GM19025 (cell line): ENCODE data around the gene FBXW7.

ENCODE experiments used
- ATAC-seq: cut with Tn5 transposase; IDR thresholded peaks from one replicate; pipeline ENCODE4 v1.9.1; 2021; ENCODE audit warnings: mild to moderate bottlenecking, low read depth, moderate library complexity; ENCODE audit not compliant: unreplicated experiment

Gene FBXW7

GRCh38 chr4:152479428-152480026 lies 56.4 kb downstream of the FBXW7 start:
- ATAC-seq: no peak

GRCh38 chr4:152478461-152479237 lies 57.2 kb downstream of the FBXW7 start:
- ATAC-seq: no peak

GRCh38 chr4:152476796-152477195 lies 59.1 kb downstream of the FBXW7 start:
- no peak for ATAC-seq

DNA sequence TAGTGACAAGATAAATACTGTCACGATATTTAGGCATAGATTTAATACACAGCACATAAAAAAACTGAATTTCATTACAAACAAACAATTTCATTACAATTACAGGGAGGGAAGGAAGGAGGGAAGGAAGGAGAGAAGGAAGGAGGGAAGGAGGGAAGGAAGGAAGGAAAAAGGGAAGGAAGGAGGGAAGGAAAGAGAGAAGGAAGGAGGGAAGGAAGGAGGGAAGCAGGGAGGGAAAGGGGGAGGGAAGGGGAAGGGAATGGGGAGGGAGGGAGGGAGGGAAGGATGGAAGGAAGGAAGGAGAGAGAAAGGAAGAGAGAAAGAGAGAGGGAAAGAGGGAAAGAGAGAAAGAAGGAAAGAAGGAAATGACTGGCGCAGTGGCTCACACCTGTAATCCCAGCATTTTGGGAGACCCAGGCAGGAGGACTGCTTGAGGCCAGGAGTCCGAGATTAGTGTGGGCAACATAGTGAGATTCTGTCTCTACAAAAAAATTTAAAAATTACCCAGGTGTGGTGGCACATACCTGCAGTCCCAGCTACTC lies 64.6 kb downstream of the FBXW7 start:
- ATAC-seq: no peak

DNA sequence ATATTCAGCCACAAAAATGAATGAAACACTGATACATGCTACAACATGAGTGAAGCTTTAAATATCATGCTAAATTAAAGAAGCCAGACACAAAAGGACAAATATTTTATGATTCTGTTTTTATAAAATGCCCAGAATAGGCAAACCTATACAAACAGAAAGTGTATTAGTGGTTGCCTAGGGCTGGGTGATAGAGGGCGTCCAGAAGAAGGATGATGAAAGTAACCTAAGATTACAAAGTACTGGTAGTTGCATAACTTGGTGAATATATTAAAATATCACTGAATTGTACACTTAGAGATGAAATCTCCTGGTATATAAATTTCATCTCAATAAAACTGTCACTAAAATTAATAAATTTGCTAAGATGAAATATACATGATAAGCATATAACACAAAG lies 67.5 kb downstream of the FBXW7 start:
- no peak for ATAC-seq

DNA sequence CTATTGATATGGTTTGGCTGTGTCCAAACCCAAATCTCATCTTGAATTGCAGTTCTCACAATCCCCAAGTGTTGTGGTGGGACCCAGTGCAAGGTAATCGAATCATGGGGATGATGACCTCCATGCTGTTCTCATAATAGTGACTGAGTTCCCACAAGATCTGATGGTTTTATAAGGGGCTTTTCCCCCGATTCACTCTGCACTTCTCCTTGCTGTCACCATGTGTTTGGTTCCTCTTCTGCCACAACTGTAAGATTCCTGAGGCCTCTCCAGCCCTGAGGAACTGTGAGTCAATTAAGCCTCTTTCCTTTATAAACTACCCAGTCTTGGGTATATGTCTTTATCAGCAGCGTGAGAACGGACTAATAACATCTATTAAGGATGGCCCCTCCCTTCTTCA lies 68.8 kb downstream of the FBXW7 start:
- ATAC-seq: no peak

GRCh38 chr4:152464030-152464823 lies 71.7 kb downstream of the FBXW7 start:
- no peak for ATAC-seq

DNA sequence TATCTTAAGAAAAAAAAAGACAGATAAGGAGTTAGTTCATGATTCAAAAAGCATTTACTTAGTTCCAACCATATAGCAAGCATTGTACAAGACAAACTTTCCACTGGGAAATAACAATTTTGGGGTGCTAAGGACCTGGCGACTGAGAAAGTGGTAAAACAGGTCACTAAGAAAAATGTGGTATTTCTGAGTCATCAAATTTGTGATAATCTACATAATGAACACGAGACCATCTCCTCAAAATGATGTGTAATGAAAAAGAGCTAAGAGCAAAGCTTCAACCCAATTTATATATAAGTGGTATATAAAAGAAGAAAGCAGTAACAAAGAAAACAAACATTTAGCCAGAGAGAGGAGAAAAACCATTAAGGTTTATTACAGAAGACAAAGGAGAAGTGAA lies 72.3 kb downstream of the FBXW7 start:
- ATAC-seq: no peak

DNA sequence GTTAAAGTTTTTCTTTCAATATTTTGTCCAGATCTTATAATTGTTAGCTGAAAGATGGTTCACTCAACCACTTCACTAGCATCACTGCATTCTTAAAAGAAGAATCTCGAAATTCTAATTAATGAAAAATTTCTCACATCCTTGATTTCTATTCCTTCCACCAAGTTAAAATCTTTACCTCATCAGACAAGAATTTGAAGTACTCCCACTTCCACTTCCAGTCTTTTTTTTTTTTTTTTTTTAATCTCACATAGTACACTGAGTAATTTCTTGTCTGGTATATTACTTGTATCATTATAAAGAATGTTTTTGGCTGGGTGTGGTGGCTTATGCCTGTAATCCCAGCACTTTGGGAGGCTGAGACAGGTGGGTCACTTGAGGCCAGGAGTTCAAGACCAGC lies 73.2 kb downstream of the FBXW7 start:
- ATAC-seq: no peak

- ATAC-seq: peak; percentile 65
Measured at GRCh38 chr4:152462047-152462446, 73.8 kb downstream of the FBXW7 start.

DNA sequence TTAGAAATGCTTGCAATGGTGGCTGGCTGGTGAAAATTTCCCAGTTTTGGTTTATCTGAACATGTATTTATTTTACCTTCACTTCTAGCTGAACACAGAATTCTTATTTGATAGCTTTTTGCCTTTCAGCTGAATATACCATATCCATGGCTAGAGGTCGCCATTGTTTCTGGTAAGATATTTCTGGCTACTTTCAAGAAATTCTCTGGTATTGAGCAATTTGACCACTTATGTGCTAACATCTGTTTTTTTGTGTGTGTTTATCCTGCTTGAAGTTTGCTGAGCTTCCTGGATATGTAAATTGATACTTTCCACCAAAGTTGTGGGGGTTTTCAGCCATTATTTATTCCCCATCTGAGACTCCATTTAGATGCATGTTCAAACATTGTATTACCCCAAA lies 75.4 kb downstream of the FBXW7 start:
- no peak for ATAC-seq

DNA sequence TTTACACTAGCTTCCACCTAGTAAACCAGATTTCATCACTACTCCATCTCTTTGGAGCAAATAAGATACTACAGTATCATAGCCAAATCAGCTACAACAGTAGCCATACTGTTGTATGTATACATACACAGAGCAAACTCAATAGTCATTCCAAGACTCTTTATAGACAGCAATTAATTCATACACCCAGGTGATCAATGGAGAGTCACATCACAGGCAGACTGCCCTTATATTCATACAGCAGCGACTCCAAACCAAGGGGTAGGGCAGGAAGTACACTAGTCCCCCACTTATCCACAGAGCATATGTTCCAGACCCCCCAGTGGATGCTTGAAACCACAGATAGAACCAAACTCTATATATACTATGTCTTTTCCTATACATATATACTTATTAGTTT lies 76.6 kb downstream of the FBXW7 start:
- no peak for ATAC-seq

DNA sequence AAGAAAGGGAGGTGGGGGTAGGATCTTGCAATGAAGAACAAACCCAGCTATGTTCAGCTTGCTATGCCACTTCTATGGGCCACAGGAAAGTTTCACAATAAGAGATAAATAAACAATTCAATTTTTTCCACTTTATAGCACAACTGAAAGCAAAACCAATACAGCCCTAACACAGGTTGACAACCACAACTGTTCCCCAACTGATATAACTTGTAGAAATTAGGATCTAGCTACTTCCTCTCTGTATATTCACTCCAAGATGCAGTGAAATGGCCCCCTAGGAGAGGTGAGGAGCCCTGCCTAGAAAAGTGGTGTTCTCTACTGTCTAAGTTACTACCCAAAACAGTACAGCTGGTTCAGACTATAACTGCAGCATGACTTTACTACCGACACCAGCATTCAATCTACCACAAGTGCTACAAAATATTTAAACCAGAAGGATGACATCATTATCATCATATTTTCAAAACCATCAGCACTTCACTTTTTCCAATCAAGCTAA lies 77.0 kb downstream of the FBXW7 start:
- no peak for ATAC-seq

DNA sequence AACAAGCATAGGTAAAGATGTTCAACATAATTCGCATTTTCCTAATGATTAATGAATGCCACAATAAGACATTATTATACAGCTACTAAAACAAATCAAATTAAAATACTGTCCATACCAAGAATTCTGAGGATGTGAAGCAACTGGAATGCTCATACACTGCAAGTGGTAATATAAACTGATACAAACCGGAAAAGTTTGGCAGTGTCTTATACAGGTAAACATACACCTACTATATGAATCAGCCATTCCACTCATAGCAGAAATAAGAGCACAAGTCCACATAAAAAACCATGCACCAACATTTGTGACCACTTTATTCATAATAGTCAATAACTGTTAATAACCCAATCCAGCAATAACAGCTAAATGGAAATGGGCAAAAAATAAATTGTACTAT lies 79.3 kb downstream of the FBXW7 start:
- ATAC-seq: no peak

GRCh38 chr4:152455311-152455710 lies 80.6 kb downstream of the FBXW7 start:
- ATAC-seq: no peak

DNA sequence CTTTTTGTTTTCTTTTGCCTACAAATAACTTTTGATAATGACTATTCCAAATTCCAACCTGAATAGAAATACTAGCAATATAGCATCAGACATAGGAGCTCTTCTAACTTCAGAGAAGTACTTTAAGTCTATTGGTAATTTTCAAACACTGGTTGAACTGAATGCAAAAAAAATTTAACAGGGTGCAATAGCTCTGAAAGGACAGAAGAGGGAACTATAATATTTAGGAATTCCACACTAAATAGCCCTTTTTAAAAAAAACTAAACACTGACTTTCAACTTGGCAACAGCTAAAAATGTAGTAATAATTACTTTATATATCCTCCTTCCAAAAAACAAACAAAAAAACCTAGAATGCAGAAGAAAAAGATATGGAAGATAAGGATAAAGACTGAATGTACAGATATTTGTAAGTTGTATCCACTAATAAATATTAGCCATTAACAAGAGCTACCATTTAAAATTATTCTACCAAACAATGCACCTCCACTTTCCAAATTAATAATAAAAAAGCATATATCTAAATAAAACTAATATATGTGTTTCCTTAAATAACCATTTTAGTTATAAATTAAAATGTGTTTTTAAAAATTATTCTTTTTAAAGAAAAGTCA lies 81.4 kb downstream of the FBXW7 start:
- ATAC-seq: no peak

- ATAC-seq: no peak
Measured at GRCh38 chr4:152451496-152451895, 84.4 kb downstream of the FBXW7 start.

GRCh38 chr4:152448854-152449253 lies 87.0 kb downstream of the FBXW7 start:
- no peak for ATAC-seq

DNA sequence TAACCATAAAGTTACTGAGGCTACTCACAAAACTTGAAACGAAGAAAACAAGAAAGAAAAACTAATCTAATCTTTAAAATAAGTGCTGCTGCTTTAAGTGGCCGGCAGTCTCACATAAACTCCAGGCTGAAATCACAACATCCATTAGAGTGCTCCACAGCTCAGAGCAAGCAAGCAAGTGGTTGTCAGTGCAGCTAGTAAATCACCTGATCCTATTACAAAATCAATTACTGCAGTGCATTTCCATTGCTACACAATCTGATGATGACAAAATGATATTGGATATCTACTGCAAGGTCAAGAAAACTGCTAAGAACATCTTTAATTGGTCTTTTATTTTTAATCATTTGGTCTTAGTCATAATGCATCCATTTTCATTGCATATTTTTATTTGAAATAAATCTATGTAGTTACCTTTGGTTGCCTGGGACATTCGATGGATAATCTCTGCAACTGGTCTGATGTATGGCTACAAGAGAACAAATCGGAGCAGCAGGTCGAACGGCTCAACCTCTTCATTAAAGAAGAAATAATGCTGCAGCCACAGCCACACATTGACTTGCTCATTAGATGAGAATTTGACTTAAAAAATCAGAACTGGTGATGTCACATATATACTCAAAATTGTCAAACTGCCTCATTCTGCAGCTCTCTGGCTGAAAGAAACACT lies 87.7 kb downstream of the FBXW7 start:
- no peak for ATAC-seq

DNA sequence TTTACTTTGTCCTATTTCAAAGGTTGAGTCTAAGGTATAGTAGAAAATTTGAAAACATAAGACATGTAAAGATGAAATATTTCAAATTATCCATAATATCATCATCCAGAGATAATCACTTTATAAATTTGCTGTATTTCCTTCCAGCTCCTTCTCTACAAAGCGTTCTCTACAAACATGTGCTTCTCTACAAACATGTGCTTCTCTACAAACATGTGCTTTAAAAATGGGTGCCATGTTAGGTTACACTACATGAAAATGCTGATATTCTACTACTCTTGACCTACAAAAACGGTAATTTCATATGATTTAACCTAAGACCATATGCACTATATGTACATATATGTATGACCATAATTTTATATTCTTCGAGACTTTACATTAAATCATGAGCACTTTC lies 92.0 kb downstream of the FBXW7 start:
- ATAC-seq: no peak
